ENCODE data around the gene UBE2F. TPM values are rescaled to one million over a fixed set of nuclear protein-coding genes. Genes with fewer than 3 reads are reported as not detected.
A peak's percentile ranks its signal among the peaks of the same experiment; 100 is the strongest.

Gene UBE2F
- total RNA-seq, 1 experiment from 2014 or later = 62.1 TPM

- WGBS (ENCODE audit: extremely low coverage, insufficient read length, low lambda C conversion rate) = no CpG with 5 or more reads among the region's 4 CpGs
- Histone ChIP-seq H2BK20ac (ENCODE audit: low read depth, low read length, poor library complexity, severe bottlenecking) (no peak overlapping the region), H2AFZ (ENCODE audit: low read length) (no peak overlapping the region), H3T11ph (ENCODE audit: low read length) (no peak overlapping the region), H3K4ac (ENCODE audit: low read depth, low read length) (no peak overlapping the region), H3K56ac (ENCODE audit: insufficient read length, low read depth, low read length) (no peak overlapping the region), H3K79me2 (ENCODE audit: insufficient read depth, low read length) (peaks cover 2% of the 10 kb centered on the region; the same call in 1 of the 2 replicates), H3K14ac (ENCODE audit: insufficient read depth, low read length) (no peak overlapping the region), H3K27me3 (ENCODE audit: insufficient read depth, low read length) (no peaks in the 10 kb centered on the region), H3K18ac (ENCODE audit: insufficient read length, low read depth, low read length) (no peak overlapping the region), H2BK120ac (ENCODE audit: low read depth, low read length, poor library complexity, severe bottlenecking) (no peak overlapping the region), H3K9me3 (ENCODE audit: control insufficient read depth, low read depth, low read length) (no peaks in the 10 kb centered on the region), H4K91ac (ENCODE audit: insufficient read length, low read depth, low read length) (no peak overlapping the region), H2AK5ac (ENCODE audit: insufficient read length, low read length) (no peak overlapping the region), H4K20me1 (ENCODE audit: control insufficient read depth, insufficient read depth, insufficient read length) (no peaks in the 10 kb centered on the region), H3K23me2 (ENCODE audit: insufficient read length, low read depth, low read length, poor library complexity, severe bottlenecking) (no peaks in the 10 kb centered on the region), H2BK15ac (ENCODE audit: low read depth, low read length) (no peak overlapping the region), H4K5ac (ENCODE audit: insufficient read length, low read depth, low read length) (no peak overlapping the region), H4K8ac (replicated peaks; ENCODE audit: insufficient read length, low read depth, low read length) (no peak overlapping the region), H3K4me1 (ENCODE audit: insufficient read depth, low read length) (no peaks in the 10 kb centered on the region; the same call in 1 of the 2 replicates), H3K79me1 (ENCODE audit: insufficient read depth, low read depth, low read length, poor library complexity, severe bottlenecking) (no peaks in the 10 kb centered on the region), H2BK5ac (ENCODE audit: insufficient read length, low read length) (no peak overlapping the region), H2BK12ac (ENCODE audit: insufficient read length, low read depth, low read length) (no peak overlapping the region), H3K23ac (ENCODE audit: insufficient read length, low read depth, low read length) (no peak overlapping the region), H3K9ac (ENCODE audit: extremely low read depth, insufficient read length, low read length) (no peak overlapping the region), H3K4me2 (ENCODE audit: insufficient read depth, insufficient read length, low read length) (no peak overlapping the region), H3K27ac (ENCODE audit: insufficient read length, low read depth, low read length) (no peak overlapping the region)
- Mint-ChIP-seq H3K9me3 (no peaks in the 10 kb centered on the region), H3K27ac (peak overlapping the region in 1 of 3 experiments; percentile 29; a peak in 2 of 7 replicates), H3K27me3 (ENCODE audit: low read depth) (no peaks in the 10 kb centered on the region; the same call in 1 of the 2 replicates), H3K4me3 (no peak overlapping the region), H3K36me3 (ENCODE audit: insufficient read depth in 1 of 3, low read depth in 3 of 3) (peaks cover 11 to 37% (median 30%) of the 10 kb centered on the region in 3 experiments; a peak in 5 of 7 replicates), H3K4me1 (peaks cover 18 to 20% of the 10 kb centered on the region in 2 experiments)
- TF ChIP-seq, protein P1, sequence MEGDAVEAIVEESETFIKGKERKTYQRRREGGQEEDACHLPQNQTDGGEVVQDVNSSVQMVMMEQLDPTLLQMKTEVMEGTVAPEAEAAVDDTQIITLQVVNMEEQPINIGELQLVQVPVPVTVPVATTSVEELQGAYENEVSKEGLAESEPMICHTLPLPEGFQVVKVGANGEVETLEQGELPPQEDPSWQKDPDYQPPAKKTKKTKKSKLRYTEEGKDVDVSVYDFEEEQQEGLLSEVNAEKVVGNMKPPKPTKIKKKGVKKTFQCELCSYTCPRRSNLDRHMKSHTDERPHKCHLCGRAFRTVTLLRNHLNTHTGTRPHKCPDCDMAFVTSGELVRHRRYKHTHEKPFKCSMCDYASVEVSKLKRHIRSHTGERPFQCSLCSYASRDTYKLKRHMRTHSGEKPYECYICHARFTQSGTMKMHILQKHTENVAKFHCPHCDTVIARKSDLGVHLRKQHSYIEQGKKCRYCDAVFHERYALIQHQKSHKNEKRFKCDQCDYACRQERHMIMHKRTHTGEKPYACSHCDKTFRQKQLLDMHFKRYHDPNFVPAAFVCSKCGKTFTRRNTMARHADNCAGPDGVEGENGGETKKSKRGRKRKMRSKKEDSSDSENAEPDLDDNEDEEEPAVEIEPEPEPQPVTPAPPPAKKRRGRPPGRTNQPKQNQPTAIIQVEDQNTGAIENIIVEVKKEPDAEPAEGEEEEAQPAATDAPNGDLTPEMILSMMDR (conservative IDR thresholded peaks at IDR 0.05) = no peak
- no peak for DNase-seq
Observed at GRCh38 chr2:238027058-238027457, 60.2 kb downstream of the UBE2F start.

Measured in H9 (cell line).